ENCODE results near the gene CBX7. TPM values are rescaled to one million over a fixed set of nuclear protein-coding genes. Genes with fewer than 3 reads are reported as not detected.

CBX7 gene
- total RNA-seq, 2 experiments from 2014 or later = 11.9 to 19.6 TPM

GRCh38 chr22:39138357-39138997 is 14.0 kb downstream of the CBX7 start:
- Histone ChIP-seq H3K4me2 (ENCODE audit: low read length) (no peak overlapping the region), H2AFZ (ENCODE audit: low read length) (no peak overlapping the region), H3K79me2 (ENCODE audit: insufficient read depth, low read depth, low read length) (no peaks in the 10 kb centered on the region), H3K27ac (ENCODE audit: low read depth, low read length, poor library complexity, severe bottlenecking) (no peak overlapping the region), H3K36me3 (ENCODE audit: insufficient read depth, low read length) (no peaks in the 10 kb centered on the region), H4K20me1 (ENCODE audit: insufficient read depth, low read length) (no peaks in the 10 kb centered on the region), H3K9me2 (ENCODE audit: insufficient read depth, low read length) (no peaks in the 10 kb centered on the region), H3K4me1 (ENCODE audit: insufficient read depth, low read length, poor library complexity, severe bottlenecking) (no peaks in the 10 kb centered on the region), H3K4me3 (ENCODE audit: low read depth, low read length, poor library complexity, severe bottlenecking) (no peak overlapping the region), H3K9me3 (ENCODE audit: low read length) (no peaks in the 10 kb centered on the region)
- no peak for DNase-seq (ENCODE audit: low spot score)
- intact Hi-C loops (cut with micrococcal nuclease; ENCODE audit: unreplicated experiment) = no loop called here
- POLR2A ChIA-PET = no interaction called here
- TF ChIP-seq EZH2phosphoT487 (IDR thresholded peaks at IDR 0.05; ENCODE audit: borderline replicate concordance, low read depth, low read length) (no peak), CTCF (conservative IDR thresholded peaks at IDR 0.05; ENCODE audit: low read length) (no peak)
- CTCF ChIA-PET (ENCODE audit: unreplicated experiment) = no interaction called here
- no TSS peak for BruUV-seq (replicated peaks)

- Histone ChIP-seq H3K79me2 (ENCODE audit: insufficient read depth, low read depth, low read length) (no peaks in the 10 kb centered on the region), H4K20me1 (ENCODE audit: insufficient read depth, low read length) (no peaks in the 10 kb centered on the region), H3K9me3 (ENCODE audit: low read length) (no peaks in the 10 kb centered on the region), H3K36me3 (ENCODE audit: insufficient read depth, low read length) (no peaks in the 10 kb centered on the region), H3K4me2 (ENCODE audit: low read length) (no peak overlapping the region), H2AFZ (ENCODE audit: low read length) (no peak overlapping the region), H3K27ac (ENCODE audit: low read depth, low read length, poor library complexity, severe bottlenecking) (no peak overlapping the region), H3K4me1 (ENCODE audit: insufficient read depth, low read length, poor library complexity, severe bottlenecking) (no peaks in the 10 kb centered on the region), H3K9me2 (ENCODE audit: insufficient read depth, low read length) (no peaks in the 10 kb centered on the region), H3K4me3 (ENCODE audit: low read depth, low read length, poor library complexity, severe bottlenecking) (no peak overlapping the region)
- TF ChIP-seq CTCF (conservative IDR thresholded peaks at IDR 0.05; ENCODE audit: low read length) = no peak
- TF ChIP-seq EZH2phosphoT487 (IDR thresholded peaks at IDR 0.05; ENCODE audit: borderline replicate concordance, low read depth, low read length) = no peak
- intact Hi-C loops (cut with micrococcal nuclease; ENCODE audit: unreplicated experiment) = no loop called here
- DNase-seq (ENCODE audit: low spot score) = no peak
- no TSS peak for BruUV-seq (replicated peaks)
- ChIA-PET POLR2A (no interaction called here), CTCF (ENCODE audit: unreplicated experiment) (no interaction called here)
These were observed 16.2 kb downstream of the CBX7 start for GRCh38 chr22:39136317-39136716.

- intact Hi-C loops (cut with micrococcal nuclease; ENCODE audit: unreplicated experiment) = no loop called here
These were observed 17.2 kb downstream of the CBX7 start for GRCh38 chr22:39135092-39135896.

More at GRCh38 chr22:39135092-39135896, 17.2 kb downstream of the CBX7 start:
- no peak overlapping the region for H3K27ac ChIP-seq (ENCODE audit: low read depth, low read length, poor library complexity, severe bottlenecking)
- POLR2A ChIA-PET = no interaction called here
- BruUV-seq (replicated peaks) = no TSS peak
- no peak overlapping the region for H2AFZ ChIP-seq (ENCODE audit: low read length)
- no peaks in the 10 kb centered on the region for H3K9me3 ChIP-seq (ENCODE audit: low read length)
- CTCF ChIA-PET (ENCODE audit: unreplicated experiment) = no interaction called here
- TF ChIP-seq EZH2phosphoT487 (IDR thresholded peaks at IDR 0.05; ENCODE audit: borderline replicate concordance, low read depth, low read length) = no peak
- TF ChIP-seq CTCF (conservative IDR thresholded peaks at IDR 0.05; ENCODE audit: low read length) = peak; percentile 82
- peak; percentile 67 for DNase-seq (ENCODE audit: low spot score)
- no peaks in the 10 kb centered on the region for H3K9me2 ChIP-seq (ENCODE audit: insufficient read depth, low read length)
- H3K4me1 ChIP-seq (ENCODE audit: insufficient read depth, low read length, poor library complexity, severe bottlenecking) = no peaks in the 10 kb centered on the region
- H3K4me2 ChIP-seq (ENCODE audit: low read length) = no peak overlapping the region
- H3K36me3 ChIP-seq (ENCODE audit: insufficient read depth, low read length) = no peaks in the 10 kb centered on the region
- no peak overlapping the region for H3K4me3 ChIP-seq (ENCODE audit: low read depth, low read length, poor library complexity, severe bottlenecking)
- no peaks in the 10 kb centered on the region for H3K79me2 ChIP-seq (ENCODE audit: insufficient read depth, low read depth, low read length)
- no peaks in the 10 kb centered on the region for H4K20me1 ChIP-seq (ENCODE audit: insufficient read depth, low read length)

Measured in OCI-LY7 (cell line).